OCI-LY1 (cell line): ENCODE measurements around the gene XYLT2.

Experiments
- CTCF ChIP-seq: fragments of 200-600 bp; sonication (generic), shearing (Covaris generic); IDR thresholded peaks from 2 replicates; pipeline ENCODE4 v1.5.1; 2017; ENCODE audit warnings: mild to moderate bottlenecking, antibody characterized with exemption, low read length, moderate library complexity, mixed read lengths
- EZH2 ChIP-seq: fragments of 200-600 bp; sonication (generic), shearing (Covaris generic); IDR thresholded peaks from 2 replicates; pipeline ENCODE4 v1.8.0; 2017; ENCODE audit warnings: borderline replicate concordance, mixed run types, mild to moderate bottlenecking, antibody characterized with exemption, low read length, moderate library complexity, mixed read lengths

- TF ChIP-seq CTCF (no peak), EZH2 (no peak)
Observed at GRCh38 chr17:50364715-50365114, 18.8 kb downstream of the XYLT2 start.
